ENCODE results near the gene MTM1. TPM values are rescaled to one million over a fixed set of nuclear protein-coding genes. Genes with fewer than 3 reads are reported as not detected.

Gene MTM1
- total and polyA plus RNA-seq, 12 donors, result 2.4 to 14.0 (median 10.2) TPM

DNA sequence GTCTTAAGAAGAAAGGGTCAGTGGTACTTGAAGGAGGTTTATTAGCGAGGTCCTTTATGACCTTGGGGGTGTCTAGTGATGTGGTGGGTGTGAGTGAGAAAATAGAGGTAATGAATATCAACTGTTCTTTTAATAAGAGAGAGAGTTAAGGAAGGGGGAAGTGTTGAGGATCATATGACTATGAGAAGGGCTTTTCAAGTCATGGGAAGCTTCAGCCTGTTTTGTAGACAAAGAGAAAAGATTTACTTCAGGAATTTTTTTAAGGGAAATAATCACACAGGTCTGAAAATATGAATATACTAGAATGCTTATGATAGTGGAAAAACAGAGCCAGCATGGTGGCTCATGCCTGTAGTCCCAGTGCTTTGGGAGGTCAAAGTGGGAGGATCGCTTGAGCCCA, 83.5 kb downstream of the MTM1 start:
- no peaks in the 10 kb centered on the region for H3K9me3 ChIP-seq
- 100% methylated on average over 2 of the region's 2 CpGs for WGBS, 2 donors
- intact Hi-C loops (cut with DNase I), result no loop called here

DNA sequence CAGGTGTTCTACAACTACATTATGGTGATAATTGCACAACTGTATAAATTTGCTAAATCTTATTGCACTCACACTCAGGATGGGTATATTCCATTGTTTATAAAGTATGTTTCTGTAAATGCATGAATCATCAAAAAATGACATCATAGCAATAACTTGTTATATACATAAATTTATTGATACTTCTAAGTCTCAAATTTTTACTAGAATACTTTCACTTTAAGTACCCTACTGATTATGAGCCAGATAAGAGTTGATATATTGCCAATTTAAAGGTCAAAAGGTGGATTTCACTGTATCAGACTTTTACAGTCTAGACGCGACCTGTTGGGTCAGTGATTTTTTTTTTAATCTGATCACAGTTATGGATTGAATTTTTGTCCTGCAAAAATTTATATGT, 87.4 kb downstream of the MTM1 start:
- no peak overlapping the region for H3K27ac ChIP-seq
- WGBS, 2 donors, result 70 to 82% methylated on average over 2 of the region's 2 CpGs
- H3K4me3 ChIP-seq, result no peak overlapping the region
- no peaks in the 10 kb centered on the region for H3K4me1 ChIP-seq
- H3K9me3 ChIP-seq, result no peaks in the 10 kb centered on the region
- H3K36me3 ChIP-seq, result peaks cover 0 to 52% (median 0%) of the 10 kb centered on the region in 9 donors
- TF ChIP-seq, protein P1, sequence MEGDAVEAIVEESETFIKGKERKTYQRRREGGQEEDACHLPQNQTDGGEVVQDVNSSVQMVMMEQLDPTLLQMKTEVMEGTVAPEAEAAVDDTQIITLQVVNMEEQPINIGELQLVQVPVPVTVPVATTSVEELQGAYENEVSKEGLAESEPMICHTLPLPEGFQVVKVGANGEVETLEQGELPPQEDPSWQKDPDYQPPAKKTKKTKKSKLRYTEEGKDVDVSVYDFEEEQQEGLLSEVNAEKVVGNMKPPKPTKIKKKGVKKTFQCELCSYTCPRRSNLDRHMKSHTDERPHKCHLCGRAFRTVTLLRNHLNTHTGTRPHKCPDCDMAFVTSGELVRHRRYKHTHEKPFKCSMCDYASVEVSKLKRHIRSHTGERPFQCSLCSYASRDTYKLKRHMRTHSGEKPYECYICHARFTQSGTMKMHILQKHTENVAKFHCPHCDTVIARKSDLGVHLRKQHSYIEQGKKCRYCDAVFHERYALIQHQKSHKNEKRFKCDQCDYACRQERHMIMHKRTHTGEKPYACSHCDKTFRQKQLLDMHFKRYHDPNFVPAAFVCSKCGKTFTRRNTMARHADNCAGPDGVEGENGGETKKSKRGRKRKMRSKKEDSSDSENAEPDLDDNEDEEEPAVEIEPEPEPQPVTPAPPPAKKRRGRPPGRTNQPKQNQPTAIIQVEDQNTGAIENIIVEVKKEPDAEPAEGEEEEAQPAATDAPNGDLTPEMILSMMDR (IDR thresholded peaks at IDR 0.05), result no peak
- no peaks in the 10 kb centered on the region for H3K27me3 ChIP-seq
- no peak for DNase-seq
- intact Hi-C loops (cut with DNase I), result no loop called here
- no peak for ATAC-seq

More for the DNA sequence above, 83.5 kb downstream of the MTM1 start:
- H3K27ac ChIP-seq, result no peak overlapping the region
- H3K27me3 ChIP-seq, result no peaks in the 10 kb centered on the region
- H3K4me3 ChIP-seq, result no peak overlapping the region
- no peaks in the 10 kb centered on the region for H3K4me1 ChIP-seq
- peaks cover 0 to 32% (median 0%) of the 10 kb centered on the region in 9 donors for H3K36me3 ChIP-seq
- ATAC-seq (no peak), DNase-seq (no peak)
- TF ChIP-seq, protein P1 (IDR thresholded peaks at IDR 0.05), result no peak

DNA sequence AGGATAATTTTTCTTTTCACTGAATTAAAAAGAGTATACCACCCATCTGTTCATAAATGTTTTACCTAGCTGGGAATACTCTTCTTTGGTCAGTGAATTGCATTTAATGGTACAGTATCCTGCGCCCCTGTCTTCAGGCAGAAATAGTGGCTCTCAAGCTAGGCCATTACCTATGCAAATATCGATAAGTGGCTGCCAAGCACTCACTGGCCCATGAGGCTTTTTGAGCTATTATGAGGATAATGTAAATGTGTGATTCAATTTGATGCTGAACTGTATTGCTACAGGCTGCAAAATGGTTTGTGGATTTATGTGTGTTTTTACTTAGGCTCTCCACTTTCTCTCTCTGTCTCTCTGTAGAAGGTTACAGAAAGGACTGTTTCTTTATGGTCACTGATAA, 94.7 kb downstream of the MTM1 start:
- TF ChIP-seq, protein P1 (IDR thresholded peaks at IDR 0.05), result no peak
- no peaks in the 10 kb centered on the region for H3K9me3 ChIP-seq
- H3K36me3 ChIP-seq, result peaks cover 0 to 59% (median 0%) of the 10 kb centered on the region in 9 donors
- H3K4me1 ChIP-seq, result peaks cover 0 to 5% (median 0%) of the 10 kb centered on the region in 9 donors
- intact Hi-C loops (cut with DNase I), result no loop called here
- no peak overlapping the region for H3K27ac ChIP-seq
- no peak for DNase-seq
- WGBS, 2 donors, result 83 to 96% methylated on average over 2 of the region's 2 CpGs
- H3K4me3 ChIP-seq, result no peak overlapping the region
- no peaks in the 10 kb centered on the region for H3K27me3 ChIP-seq
- ATAC-seq, result no peak

DNA sequence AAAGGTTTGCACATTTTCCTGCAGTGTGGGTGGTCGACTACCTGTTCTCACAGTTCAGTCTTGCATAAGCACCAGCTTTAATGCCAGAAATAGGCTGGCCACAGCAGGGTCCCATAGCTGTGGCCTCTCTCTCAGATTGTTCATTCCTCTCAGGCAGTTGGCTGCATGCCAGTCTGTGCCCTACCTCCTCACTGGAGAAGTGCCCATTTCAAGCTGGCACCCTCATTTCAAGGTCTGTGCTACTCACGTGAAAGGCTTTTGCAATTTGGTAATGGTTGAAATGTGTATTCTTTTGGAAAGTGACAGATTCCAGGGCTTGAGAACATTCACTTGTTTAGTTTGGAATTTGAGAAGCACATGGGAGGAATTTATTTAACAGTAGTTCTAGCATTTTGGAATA, 95.9 kb downstream of the MTM1 start:
- H3K4me3 ChIP-seq, result no peak overlapping the region
- no peak overlapping the region for H3K27ac ChIP-seq
- ATAC-seq (peak in 5 of 8 donors; percentile 47 to 80 (median 62)), DNase-seq (peak; percentile 26 to 44)
- peaks cover 0 to 49% (median 0%) of the 10 kb centered on the region in 9 donors for H3K36me3 ChIP-seq
- 33 to 39% methylated on average over 2 of the region's 2 CpGs for WGBS, 2 donors
- TF ChIP-seq, protein P1 (IDR thresholded peaks at IDR 0.05), result no peak
- no peaks in the 10 kb centered on the region for H3K9me3 ChIP-seq
- H3K4me1 ChIP-seq, result peaks cover 0 to 5% (median 0%) of the 10 kb centered on the region in 9 donors
- H3K27me3 ChIP-seq, result no peaks in the 10 kb centered on the region
- intact Hi-C loops (cut with DNase I), result no loop called here
